ENCODE measurements around the gene OTOG.

The OTOG gene

GRCh38 chr11:17673951-17674350, 126.9 kb downstream of the OTOG start:
- Mint-ChIP-seq H3K4me3 (no peak overlapping the region), H3K27ac (no peak overlapping the region)

DNA sequence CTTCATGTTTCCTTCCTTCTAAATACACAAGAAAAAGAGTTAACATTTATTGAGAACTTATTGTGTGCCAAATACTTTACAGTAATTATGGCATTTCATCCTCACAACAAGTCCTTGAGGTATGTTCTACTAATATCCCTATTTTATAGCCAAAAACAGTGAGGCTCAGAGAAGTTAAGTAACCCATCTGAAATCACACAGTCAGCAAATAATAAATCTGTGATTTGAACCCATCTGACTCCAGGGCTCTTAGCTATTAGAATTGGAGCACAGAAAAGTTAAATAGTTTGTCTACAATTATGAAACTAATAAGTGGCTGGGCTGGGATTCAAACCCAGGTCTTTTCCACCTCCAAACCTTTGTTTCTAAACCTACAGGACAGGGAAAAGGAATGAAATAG, 135.8 kb downstream of the OTOG start:
- Mint-ChIP-seq H3K4me1 (no peaks in the 10 kb centered on the region), H3K9me3 (no peaks in the 10 kb centered on the region), H3K27ac (no peak overlapping the region), H3K27me3 (peaks cover 6% of the 10 kb centered on the region), H3K36me3 (no peaks in the 10 kb centered on the region), H3K4me3 (no peak overlapping the region)

More at GRCh38 chr11:17673951-17674350, 126.9 kb downstream of the OTOG start:
- Mint-ChIP-seq H3K36me3 (no peaks in the 10 kb centered on the region), H3K4me1 (no peaks in the 10 kb centered on the region), H3K9me3 (peaks cover 24% of the 10 kb centered on the region), H3K27me3 (peaks cover 20% of the 10 kb centered on the region)

GRCh38 chr11:17683377-17684161, 136.5 kb downstream of the OTOG start:
- Mint-ChIP-seq H3K36me3 (no peaks in the 10 kb centered on the region), H3K27ac (no peak overlapping the region), H3K4me3 (no peak overlapping the region), H3K4me1 (no peaks in the 10 kb centered on the region), H3K9me3 (no peaks in the 10 kb centered on the region), H3K27me3 (peaks cover 5% of the 10 kb centered on the region)

DNA sequence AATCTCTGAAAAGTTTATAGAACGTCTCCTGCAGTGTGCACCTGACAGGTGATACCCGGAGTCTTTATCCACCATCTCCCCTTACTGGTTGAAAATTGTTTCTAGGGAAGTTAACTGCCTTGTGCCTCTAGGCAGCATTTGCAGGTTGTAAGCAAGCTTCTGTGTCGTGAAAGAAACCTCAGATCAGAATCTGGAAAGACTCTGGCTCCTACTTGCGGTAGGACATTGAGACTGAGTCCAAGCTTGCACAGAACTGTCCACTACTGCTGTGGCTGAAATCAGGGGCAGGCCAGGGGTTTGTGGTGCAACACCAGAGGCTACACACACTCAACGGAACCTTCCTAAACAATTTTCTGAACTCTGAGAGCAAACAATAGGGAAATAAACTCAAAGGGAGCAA, 137.5 kb downstream of the OTOG start:
- H3K36me3 Mint-ChIP-seq: no peaks in the 10 kb centered on the region
- H3K9me3 Mint-ChIP-seq: no peaks in the 10 kb centered on the region
- no peak overlapping the region for H3K27ac Mint-ChIP-seq
- H3K27me3 Mint-ChIP-seq: peaks cover 4% of the 10 kb centered on the region
- H3K4me1 Mint-ChIP-seq: no peaks in the 10 kb centered on the region
- H3K4me3 Mint-ChIP-seq: no peak overlapping the region

DNA sequence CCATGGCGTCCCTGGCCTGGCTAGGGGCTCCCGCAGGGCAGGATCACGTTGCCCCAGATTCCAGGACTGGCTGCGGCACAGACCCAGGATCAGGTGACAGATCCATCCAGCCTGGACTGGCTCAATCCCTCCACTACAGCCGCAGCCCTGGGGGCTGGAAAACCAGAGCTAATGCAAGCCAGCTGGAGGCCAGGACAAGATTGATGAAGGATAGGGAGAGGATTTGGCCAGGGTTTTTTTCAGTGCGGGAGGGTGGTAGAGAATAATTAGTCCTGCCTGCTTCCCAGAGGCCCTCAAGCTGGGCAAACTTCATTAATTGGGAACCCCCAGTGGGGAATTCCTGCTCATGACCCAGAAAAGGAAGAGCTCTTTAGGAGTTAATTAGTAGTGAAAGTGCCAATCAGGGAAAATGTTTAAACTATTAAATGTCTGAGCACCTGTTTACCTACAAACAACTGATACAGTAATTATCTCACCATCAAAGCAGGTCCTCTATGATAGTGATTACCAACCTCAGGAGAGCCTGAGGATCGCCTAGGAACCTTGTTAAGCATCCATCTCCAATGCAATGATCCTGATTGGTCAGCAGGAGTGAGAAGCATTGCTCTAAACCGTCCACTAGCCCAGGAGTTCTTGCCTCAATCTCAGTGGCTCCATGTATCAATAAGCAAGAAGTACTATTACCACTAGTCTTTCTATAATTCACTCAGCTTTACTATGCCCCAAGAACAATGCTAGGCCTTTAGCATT, 139.3 kb downstream of the OTOG start:
- Mint-ChIP-seq H3K4me1 (no peaks in the 10 kb centered on the region), H3K36me3 (no peaks in the 10 kb centered on the region), H3K27me3 (peaks cover 6% of the 10 kb centered on the region), H3K4me3 (no peak overlapping the region), H3K27ac (no peak overlapping the region), H3K9me3 (no peaks in the 10 kb centered on the region)

DNA sequence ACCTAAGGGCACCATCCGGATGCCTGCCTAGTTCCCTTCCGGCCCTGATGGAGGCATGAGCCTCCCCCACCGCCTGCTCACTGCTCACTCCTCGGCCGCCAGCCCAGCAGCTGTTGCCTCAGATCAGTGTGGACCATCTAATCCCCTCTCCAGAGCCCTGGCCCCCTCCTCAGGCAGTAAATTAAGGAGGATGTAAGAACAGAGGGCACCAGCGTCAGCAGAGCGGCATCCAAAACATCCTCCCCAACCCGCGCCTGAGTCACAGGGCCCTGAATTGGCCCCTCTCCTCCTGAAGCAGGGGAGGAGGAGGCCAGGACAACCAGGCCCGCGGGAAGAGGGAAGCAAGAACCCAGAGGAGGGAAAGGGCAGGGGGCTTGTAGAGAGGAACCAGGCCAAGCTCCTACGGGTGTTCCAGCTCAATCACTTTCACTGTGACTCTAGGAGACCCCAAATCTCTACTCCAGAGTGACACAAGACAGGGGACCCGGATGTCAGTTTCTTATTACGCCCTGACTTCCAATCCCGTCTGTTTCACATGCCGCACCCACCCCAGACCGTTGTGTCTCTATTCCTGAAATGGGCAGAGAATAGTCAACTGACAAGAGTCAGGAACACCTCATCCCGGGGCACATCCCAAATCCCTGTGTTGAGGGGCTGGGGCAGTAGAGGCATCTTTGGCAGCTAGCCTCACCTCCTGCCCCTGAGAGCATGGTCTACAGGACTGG, 141.0 kb downstream of the OTOG start:
- Mint-ChIP-seq H3K4me1 (no peaks in the 10 kb centered on the region), H3K27me3 (peaks cover 11% of the 10 kb centered on the region), H3K27ac (no peak overlapping the region), H3K4me3 (no peak overlapping the region), H3K9me3 (no peaks in the 10 kb centered on the region), H3K36me3 (no peaks in the 10 kb centered on the region)

DNA sequence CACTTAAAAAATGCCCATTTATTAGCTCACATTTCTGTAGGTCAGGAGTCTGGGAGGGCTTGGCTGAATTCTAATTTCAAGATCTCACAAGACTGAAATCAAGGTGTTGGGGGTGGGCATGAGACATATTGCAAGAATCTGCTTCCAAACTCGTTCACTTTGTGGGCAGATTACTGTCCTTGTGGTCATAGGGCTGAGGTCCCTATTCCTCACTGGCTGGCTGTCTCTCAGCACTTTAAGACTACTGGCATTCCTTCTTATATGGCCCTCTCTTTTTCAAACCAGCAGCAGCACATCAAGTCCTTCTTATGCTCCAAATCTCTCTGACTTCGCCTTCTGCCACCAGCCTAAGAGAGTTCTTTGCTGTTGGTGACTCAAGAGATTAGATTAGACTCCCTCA, 144.5 kb downstream of the OTOG start:
- no peak overlapping the region for H3K27ac Mint-ChIP-seq
- no peaks in the 10 kb centered on the region for H3K9me3 Mint-ChIP-seq
- peaks cover 22% of the 10 kb centered on the region for H3K27me3 Mint-ChIP-seq
- H3K4me3 Mint-ChIP-seq: no peak overlapping the region
- no peaks in the 10 kb centered on the region for H3K4me1 Mint-ChIP-seq
- no peaks in the 10 kb centered on the region for H3K36me3 Mint-ChIP-seq

GRCh38 chr11:17691976-17692375, 144.9 kb downstream of the OTOG start:
- Mint-ChIP-seq H3K4me3 (no peak overlapping the region), H3K4me1 (no peaks in the 10 kb centered on the region), H3K36me3 (no peaks in the 10 kb centered on the region), H3K27ac (no peak overlapping the region), H3K27me3 (peaks cover 24% of the 10 kb centered on the region), H3K9me3 (no peaks in the 10 kb centered on the region)

GRCh38 chr11:17692931-17693330, 145.9 kb downstream of the OTOG start:
- no peak overlapping the region for H3K4me3 Mint-ChIP-seq
- H3K27ac Mint-ChIP-seq: no peak overlapping the region
- H3K4me1 Mint-ChIP-seq: no peaks in the 10 kb centered on the region
- no peaks in the 10 kb centered on the region for H3K9me3 Mint-ChIP-seq
- no peaks in the 10 kb centered on the region for H3K36me3 Mint-ChIP-seq
- peaks cover 28% of the 10 kb centered on the region for H3K27me3 Mint-ChIP-seq

DNA sequence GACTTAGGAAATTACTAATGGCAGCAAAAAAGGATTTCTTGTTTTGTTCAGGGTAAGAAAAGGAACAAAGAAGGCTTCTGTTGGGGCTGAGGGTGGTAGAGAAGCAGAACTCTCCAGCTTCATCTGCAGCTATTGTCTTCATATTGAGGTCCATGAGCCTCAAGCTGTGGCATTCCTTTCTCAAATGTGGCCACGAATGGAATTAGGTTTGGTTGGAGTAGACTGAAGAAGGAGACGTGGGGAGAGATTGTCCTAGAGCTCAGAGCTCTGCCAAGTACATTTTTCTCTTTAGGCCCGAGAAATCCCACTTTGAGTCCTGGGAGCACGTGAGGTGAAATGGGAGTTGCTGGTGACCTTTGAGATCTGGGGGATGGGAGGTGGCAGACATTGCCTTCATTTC, 146.5 kb downstream of the OTOG start:
- Mint-ChIP-seq H3K27ac (no peak overlapping the region), H3K4me3 (no peak overlapping the region), H3K4me1 (no peaks in the 10 kb centered on the region), H3K9me3 (no peaks in the 10 kb centered on the region), H3K36me3 (no peaks in the 10 kb centered on the region), H3K27me3 (peaks cover 30% of the 10 kb centered on the region)

DNA sequence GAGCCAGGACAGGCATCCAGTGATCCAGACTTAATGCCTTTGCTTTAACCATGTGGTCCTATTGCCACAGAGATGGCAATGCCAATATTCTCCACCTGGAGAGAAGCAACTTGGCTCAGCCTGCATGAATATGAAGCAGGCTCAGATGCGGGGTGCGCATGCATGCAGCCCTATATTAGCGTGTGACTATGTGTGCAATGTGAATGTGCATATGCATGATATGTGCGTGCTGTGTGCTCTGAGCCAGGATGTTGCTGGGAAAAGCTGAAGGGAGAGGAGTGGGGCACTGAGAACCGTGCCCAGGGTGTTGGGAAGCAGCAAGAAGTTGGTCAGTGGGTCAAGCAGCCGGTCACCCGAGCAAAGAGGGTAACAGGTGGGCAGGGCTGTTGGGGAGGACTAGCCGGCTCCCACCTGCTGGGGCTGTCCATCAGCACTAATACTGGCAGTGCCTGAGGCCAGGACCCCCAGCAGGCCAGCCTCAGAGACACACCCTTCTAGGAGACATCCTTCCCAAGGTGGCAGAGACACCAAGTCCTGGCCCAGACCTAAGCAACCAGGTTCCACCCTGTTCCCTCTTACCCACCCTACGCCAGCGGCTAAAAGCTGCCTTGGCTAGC, 147.5 kb downstream of the OTOG start:
- Mint-ChIP-seq H3K27me3 (peaks cover 30% of the 10 kb centered on the region), H3K4me3 (no peak overlapping the region)

GRCh38 chr11:17695454-17696441, 148.7 kb downstream of the OTOG start:
- H3K9me3 Mint-ChIP-seq: no peaks in the 10 kb centered on the region
- H3K27me3 Mint-ChIP-seq: peaks cover 30% of the 10 kb centered on the region
- no peak overlapping the region for H3K27ac Mint-ChIP-seq
- H3K4me3 Mint-ChIP-seq: no peak overlapping the region
- H3K4me1 Mint-ChIP-seq: no peaks in the 10 kb centered on the region
- H3K36me3 Mint-ChIP-seq: no peaks in the 10 kb centered on the region

More for the DNA sequence above, 147.5 kb downstream of the OTOG start:
- Mint-ChIP-seq H3K27ac (no peak overlapping the region), H3K4me1 (no peaks in the 10 kb centered on the region), H3K9me3 (no peaks in the 10 kb centered on the region), H3K36me3 (no peaks in the 10 kb centered on the region)

DNA sequence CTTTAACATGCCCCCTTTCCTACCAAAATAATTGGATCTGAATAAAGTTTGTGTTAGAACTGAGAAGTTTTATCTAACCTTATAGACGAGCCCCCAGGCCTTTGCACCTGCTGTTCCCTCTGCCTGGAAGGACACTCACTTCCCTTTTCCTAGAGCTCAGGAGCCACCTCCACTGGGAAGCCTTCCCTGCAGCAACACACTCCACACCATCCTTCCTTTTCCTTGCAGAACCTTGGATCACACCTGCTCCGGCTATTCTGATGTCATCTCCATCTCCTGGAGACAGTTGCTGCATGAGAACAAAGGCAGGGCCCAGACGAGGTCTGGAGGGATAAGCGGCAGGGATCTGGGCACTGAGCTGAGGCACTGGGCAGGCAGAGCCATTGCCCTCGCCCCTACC, 149.7 kb downstream of the OTOG start:
- Mint-ChIP-seq H3K4me3 (no peak overlapping the region), H3K27me3 (peaks cover 27% of the 10 kb centered on the region)

More for the DNA sequence above, 149.7 kb downstream of the OTOG start:
- Mint-ChIP-seq H3K4me1 (no peaks in the 10 kb centered on the region), H3K27ac (no peak overlapping the region), H3K36me3 (no peaks in the 10 kb centered on the region), H3K9me3 (no peaks in the 10 kb centered on the region)

Data from activated naive CD4-positive, alpha-beta T cell treated with anti-CD3 and anti-CD28 coated beads, Interleukin-2, amount 50 U/mL, for 24 hours (primary cell).